CD4-positive, alpha-beta T cell treated with Interleukin-10 for 1 hour (primary cell): Measurements from ENCODE around the gene AGAP6.
"Not testable (repeated sequence)": the region's sequence is repeated elsewhere in the genome, so short reads cannot be mapped to it uniquely, and the experiment has no call there.

Source experiments
- DNase-seq: peaks from one replicate; pipeline ENCODE4 v3.0.0-alpha.2; 2020

The AGAP6 gene

DNA sequence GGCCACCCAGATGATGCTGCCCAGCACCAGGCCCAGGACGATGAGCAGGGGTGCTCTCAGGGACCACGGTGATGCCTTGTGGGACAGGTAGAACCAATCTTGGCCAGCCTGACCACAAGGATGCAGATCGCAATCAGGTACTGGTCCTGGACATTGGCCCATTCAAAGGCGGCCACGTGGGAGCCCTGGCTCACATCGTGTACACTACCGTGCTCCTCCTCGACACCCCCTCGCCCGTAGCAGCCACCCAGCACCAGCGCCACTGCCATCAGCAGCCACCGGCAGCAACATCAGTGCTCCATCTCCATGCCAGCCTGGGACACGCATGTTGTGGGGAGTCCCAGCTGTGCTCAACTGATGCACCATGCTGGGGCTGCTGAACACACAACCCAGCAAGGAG lies 39.0 kb downstream of the AGAP6 start:
- DNase-seq = no peak

DNA sequence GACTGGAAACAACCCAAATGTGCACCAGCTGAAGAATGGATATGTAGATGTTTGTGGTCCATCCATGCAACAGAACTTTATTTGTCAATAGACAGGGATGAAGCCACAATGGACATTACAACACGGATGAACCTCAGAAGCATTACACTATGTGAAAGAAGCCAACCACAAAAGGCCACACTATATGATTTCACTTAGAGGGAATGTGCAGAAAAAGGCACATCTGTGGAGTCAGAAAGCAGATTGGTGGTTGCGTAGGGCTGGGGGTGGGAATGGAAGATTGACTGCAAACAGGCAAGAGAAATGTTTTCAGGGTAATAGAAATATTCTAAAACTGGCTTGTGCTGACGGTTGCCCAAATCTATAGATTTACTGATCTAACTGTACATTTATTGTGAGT lies 45.3 kb downstream of the AGAP6 start:
- DNase-seq = no peak

DNA sequence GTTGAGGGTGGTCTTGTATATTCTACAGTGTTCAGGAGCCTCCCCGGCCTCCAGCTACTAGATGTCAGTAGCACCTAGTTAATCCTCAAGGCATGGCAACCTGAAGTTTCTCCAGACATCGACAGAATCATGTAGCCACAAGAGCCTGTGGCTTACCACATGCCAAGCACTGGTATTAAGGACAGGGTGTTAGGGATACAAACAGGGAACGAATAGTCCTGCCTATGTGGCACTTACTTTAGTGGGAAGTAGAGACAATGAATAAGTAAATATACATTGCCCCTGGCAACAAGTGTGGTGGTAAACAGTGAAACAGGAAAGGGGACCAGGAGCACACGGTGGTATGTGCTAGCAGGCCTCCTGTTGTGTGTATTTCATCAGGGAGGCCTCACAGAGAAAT lies 47.1 kb downstream of the AGAP6 start:
- not testable (repeated sequence) for DNase-seq

DNA sequence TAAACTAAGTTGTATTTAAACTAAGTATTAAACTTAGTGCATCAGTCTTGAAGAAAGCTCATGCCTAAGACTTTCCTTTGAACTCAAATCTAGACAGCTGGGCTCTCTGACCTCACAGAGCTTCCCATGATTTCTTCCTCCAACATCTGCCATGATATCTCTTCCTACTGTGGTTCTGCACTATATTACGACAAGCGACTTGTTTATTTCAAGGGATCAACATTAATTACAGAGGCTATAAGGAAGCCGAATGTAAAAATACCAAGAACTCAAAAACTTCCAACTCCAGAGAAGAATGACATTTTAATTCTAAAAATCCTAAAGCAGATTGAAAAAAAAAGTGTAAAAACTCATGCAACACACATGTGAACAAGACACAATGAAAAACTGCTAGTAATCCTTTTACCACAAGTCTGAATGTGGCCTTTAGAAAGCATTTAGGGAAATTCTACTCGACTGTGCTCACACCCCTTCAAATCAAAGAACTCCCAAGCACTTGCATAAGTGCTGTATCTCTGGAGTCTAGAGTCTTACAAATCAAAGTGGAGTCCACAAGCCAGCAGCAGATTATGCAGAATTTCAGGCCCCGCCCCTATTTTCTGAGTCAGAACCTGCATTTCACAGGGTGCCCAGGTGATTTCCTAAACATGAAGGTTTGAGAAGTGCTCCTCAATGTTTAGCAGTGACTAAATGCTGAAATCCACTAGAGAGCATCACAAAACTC lies 56.9 kb downstream of the AGAP6 start:
- DNase-seq = no peak

DNA sequence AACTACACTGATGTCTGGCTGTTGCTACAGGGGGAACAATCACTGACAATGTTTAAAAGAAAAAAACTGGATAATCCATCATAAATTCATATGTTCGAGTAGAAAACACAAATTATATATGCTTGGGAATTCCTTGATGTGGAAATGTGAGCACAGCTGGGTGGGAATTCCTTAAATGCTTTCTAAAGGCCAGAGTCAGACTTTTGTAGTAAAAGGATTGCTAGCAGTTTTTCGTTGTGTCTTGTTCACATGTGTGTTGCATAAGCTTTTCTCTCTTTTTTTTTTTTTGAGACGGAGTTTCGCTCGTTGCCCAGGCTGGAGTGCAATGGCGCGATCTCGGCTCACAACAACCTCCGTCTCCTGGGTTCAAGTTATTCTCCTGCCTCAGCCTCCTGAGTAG lies 58.3 kb downstream of the AGAP6 start:
- DNase-seq = not testable (repeated sequence)

DNA sequence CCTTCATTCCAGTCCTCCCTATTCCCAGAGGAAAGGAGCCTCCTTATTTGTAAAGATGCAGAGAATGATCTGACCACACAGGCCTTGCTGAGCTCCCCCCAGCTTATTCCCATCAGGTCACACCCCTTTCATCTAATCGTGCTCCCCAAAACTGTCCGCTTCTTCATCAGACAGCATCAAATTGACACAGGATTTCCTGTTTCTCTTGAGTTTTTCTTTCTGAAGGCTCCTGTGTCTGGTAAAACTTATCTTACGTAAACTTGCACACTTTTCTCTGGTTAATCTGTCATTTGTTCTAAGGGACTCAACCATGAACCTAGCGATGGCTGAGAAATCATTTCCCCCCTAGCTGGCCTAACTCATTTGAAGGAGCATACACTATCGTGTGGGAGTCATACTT lies 59.4 kb downstream of the AGAP6 start:
- DNase-seq = peak; percentile 18

DNA sequence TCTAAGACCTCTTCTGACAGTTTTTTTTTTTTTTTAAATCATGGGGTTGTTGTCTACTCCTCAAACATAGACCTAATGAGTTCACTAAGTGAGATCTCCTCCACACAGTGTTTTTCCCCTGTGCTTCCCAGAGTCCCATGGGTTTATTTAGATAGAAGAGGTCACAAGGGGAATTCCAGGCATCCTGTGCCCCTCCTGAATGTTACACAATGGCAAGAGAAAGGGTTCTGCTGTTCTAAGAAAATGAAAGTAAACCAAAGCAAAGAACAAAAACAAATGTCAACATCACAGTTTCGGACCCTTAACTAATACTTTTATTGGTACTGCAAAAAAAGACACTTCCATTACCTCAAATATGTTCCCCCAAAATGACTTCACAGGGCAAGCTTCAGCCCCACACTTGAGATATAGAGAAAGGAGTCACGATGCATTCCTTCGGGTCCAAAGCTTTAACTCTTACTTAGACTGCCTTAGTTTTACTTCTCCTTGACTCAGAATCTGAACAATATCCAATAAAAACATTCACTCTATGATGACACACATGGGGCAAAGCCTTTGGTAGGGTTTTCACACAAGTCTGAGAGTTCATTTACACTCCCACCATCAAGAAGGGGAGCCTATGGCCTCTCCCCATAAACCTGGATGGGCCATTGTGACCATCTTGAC lies 63.9 kb downstream of the AGAP6 start:
- not testable (repeated sequence) for DNase-seq

DNA sequence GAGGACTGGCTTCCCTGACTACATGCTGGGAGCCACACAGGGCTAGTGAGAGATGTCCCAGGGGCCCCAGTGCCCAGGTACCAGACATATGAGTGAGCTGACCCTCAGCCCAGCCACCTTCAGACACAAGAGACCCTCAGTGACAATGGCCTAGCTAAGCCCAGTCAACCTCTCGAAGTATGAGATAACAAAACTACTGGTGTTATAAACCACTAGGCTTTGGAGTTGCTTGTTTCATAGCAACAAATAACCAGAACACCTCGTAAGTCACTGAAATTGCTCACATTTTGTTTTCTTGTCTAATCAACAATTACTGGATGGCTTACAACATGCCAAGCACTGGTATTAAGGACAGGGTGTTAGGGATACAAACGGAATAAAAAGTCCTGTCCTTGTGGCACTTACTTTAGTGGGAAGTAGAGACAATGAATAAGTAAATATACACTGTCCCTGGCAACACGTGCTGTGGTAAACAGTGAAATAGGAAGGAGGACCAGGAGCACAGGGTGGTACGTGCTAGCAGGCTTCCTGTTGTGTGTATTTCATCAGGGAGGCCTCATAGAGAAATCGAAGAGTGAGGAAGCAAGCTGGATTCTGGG lies 64.7 kb downstream of the AGAP6 start:
- DNase-seq = not testable (repeated sequence)

DNA sequence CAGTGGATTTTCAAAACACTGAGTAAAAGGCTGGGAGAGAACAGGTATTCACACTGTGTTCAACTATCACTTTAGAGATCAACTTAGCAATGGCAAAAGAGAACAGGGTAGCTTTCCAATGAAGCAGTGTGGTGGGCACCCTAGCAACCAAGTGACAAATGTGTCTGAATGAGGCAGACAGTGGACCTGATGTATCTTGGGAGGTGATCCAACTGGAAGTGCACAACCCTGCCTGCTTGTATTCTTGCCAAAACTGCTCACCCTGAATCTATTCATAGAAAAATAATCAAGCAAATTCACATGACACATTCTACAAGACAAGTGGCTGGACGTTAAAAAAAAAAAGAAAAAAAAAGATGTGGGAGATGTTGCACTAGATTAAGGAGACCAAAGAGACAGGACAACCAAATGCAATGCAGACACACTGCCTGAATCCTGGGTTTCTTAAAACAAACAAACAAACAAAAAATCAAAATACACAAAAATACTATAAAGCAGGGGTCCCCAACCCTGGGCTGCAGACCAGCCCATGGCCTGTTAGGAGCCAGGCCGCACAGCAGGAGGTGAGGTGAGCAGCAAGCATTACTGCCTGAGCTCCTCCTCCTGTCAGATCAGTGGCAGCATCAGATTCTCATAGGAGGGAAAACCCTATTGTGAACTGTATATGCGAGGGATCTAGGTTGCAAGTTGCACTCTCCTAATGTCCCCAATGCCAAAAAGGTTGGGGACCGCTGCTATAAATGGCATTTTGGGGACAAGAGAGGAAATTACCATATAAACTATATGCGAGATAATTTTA lies 67.5 kb downstream of the AGAP6 start:
- not testable (repeated sequence) for DNase-seq

DNA sequence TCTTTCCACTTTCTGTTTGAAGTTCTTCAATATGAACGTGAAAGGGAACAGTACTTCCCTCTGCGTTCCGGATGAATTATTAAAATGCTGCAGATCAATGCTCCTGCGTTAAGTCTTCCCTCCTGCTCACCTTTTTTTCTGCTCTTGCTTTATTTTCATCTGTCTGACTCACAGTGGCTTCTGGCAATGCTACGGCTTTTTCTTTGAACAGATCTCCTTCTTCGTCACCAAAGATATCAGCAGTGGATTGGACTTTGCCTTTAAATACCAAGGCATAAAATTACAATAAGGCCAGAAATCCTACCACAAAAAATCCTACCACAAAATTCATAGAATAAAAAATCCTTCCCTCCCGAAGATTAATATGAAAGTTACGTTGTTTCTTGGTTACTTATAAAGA lies 68.4 kb downstream of the AGAP6 start:
- not testable (repeated sequence) for DNase-seq

DNA sequence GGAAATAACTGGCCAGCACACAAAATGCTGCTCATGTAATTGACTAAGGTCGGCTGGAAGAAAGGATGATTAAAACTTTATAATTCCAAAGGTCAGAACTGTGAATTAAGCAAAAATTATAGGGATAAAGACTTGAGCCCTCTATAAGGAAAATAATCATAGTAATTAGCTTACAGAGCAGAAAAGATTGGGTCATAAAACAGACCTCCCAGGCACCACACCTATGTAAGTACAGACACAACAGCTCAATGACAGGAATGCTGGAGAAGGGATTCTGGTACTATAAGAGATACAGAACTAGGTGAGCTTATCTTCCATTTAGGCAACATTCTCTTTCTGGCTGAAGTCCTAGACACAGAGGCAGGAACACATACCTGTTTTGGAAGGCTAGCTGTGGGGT lies 70.5 kb downstream of the AGAP6 start:
- DNase-seq = not testable (repeated sequence)

DNA sequence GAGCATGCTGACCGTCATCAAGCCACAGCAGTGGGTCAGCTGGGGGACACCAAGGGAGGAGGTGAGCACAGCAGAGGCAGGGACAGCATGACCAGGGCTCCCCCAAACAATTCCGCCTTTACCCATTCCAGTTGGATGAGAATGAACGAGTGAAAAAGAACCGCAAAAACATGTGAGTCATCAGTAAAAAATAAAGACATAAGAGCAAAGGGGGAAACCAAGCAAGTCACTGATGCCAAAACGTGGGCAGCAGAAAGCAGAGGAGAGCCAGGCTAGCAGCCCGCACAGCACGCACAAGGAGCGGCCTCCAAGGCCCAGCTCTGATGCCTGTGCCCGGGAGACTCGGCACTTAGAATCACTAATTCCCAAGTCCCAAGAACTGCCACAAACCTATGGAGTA lies 71.7 kb downstream of the AGAP6 start:
- not testable (repeated sequence) for DNase-seq
